ENCODE data around the gene RAD51B.

DNA sequence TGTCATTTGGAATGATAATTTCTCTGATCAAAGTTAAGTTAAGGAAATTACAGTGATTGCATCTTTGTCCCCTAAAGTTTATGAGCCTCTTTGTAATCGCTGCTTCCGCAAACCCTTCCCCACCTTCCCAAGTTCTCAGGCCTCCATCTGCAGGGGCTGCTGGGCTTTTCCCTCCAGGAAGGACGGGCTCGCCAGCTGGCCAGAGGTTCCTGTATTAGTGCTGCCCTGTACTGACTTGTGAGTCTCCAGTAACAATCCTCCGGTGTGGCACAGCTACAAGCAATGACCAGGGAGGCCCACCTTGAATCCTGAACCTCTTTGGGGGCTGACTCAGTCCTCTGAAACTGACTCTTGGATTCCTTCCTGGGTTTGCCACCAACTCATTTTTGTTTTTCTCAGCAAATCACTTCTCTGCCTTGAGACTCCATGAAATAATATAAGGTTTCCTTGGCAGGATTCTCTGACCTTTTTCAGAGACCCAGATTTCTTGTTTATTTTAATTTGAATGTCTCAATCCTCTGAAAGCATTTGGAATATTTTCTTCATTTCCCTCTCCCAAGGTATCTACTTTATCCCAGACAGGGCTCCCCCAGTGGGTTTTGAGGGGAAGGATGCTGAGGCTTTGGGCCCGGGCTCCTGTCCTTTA is 574.7 kb downstream of the RAD51B start:
- TF ChIP-seq POLR2AphosphoS5 (IDR thresholded peaks at IDR 0.05; ENCODE audit: borderline replicate concordance, low read depth, low read length) (no peak), EZH2 (IDR thresholded peaks at IDR 0.05) (no peak), FOXP2 (optimal IDR thresholded peaks at IDR 0.05; ENCODE audit: control extremely low read depth, extremely low read length, insufficient read depth) (no peak)
